ENCODE results near the gene TTC22. TPM values are rescaled to one million over a fixed set of nuclear protein-coding genes. Genes with fewer than 3 reads are reported as not detected.

The TTC22 gene
- total RNA-seq, 6 experiments from 2014 or later, result 2.7 to 8.9 (median 4.7) TPM

DNA sequence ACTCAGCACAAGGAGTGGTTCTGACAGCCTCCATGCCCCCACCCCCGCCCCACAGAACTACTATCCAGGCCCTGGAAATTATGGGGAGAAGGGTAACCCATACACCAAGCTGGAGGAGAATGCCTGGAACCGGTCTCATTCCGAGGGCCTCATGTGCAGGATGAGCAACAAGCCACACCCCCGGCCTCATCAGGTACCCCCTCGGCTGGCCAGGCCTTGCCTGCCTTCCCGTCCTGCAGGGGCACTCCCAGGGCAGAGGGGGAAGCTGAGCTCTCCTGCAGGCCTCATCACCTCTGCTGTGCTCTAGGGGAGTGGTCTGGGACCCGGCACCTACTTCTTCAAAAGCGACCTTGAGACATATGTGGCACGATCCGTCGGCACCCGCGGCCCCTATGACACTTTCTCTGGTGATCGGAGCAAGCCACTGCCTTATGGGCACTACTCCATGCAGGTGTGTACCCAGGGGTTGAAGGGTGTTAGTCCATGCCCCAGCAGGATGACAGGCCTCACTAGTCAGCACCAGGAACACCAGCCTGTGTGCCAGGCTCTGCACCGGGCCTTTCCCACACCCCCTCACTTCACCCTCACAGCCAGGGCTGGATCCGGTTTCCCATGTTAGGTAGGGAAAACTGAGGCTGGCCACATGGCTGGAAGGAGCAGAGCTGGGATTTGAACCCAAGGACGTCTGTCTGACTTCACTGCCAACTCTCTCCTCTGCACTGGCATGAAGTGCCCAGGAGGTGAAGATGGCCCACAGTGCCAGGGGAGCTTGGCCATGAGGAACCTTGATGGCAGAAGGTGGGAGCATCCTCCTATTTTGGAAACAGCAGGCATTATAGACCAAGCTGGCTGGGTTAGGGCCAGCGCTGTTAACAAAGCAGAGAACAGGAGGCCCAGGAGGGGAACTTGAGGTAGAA, 10.9 kb upstream of the TTC22 start:
- no peak for DNase-seq
- Histone ChIP-seq H3K4me3 (no peak overlapping the region), H3K4me1 (peaks cover 0 to 23% (median 6%) of the 10 kb centered on the region in 4 donors), H3K9me3 (no peaks in the 10 kb centered on the region), H3K27me3 (no peaks in the 10 kb centered on the region), H3K36me3 (no peaks in the 10 kb centered on the region), H3K27ac (no peak overlapping the region)
- intact Hi-C loops (cut with DNase I), result loop anchor here (10.0 kb wide), 1 partner anchor 137 kb away; no protein-coding TSS in a partner anchor
- no peak for ATAC-seq
- TF ChIP-seq, protein P1, sequence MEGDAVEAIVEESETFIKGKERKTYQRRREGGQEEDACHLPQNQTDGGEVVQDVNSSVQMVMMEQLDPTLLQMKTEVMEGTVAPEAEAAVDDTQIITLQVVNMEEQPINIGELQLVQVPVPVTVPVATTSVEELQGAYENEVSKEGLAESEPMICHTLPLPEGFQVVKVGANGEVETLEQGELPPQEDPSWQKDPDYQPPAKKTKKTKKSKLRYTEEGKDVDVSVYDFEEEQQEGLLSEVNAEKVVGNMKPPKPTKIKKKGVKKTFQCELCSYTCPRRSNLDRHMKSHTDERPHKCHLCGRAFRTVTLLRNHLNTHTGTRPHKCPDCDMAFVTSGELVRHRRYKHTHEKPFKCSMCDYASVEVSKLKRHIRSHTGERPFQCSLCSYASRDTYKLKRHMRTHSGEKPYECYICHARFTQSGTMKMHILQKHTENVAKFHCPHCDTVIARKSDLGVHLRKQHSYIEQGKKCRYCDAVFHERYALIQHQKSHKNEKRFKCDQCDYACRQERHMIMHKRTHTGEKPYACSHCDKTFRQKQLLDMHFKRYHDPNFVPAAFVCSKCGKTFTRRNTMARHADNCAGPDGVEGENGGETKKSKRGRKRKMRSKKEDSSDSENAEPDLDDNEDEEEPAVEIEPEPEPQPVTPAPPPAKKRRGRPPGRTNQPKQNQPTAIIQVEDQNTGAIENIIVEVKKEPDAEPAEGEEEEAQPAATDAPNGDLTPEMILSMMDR (IDR thresholded peaks at IDR 0.05), result no peak
- TF ChIP-seq POLR2A (IDR thresholded peaks at IDR 0.05), result no peak
- 70% methylated on average over 2 of the region's 18 CpGs for WGBS (ENCODE audit: insufficient coverage, low coverage, low lambda C conversion rate, missing lambda C conversion rate)

DNA sequence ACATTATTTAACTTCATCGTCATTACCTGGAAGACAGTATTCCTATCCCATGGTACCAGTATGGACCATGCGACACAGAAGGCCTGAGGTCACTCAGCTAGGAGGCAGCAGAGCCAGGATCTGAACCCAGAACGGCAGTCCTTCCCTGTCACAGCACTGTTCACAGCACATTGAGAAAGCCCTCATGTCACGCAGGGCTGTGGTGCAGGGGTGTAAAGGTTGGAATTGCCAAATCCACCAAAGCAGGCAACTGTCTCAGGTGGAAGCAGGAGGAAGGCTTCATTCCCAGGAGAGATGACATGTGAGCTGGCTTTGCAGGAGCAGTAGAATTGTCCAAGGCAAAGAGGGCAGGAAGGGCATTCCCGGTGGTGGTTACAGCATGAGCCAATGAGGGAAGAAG, 9.9 kb upstream of the TTC22 start:
- Histone ChIP-seq H3K27ac (no peak overlapping the region), H3K4me3 (no peak overlapping the region), H3K4me1 (peaks cover 0 to 23% (median 6%) of the 10 kb centered on the region in 4 donors), H3K9me3 (no peaks in the 10 kb centered on the region), H3K36me3 (no peaks in the 10 kb centered on the region), H3K27me3 (no peaks in the 10 kb centered on the region)
- no peak for TF ChIP-seq POLR2A (IDR thresholded peaks at IDR 0.05)
- TF ChIP-seq, protein P1 (IDR thresholded peaks at IDR 0.05), result no peak
- intact Hi-C loops (cut with DNase I), result loop anchor here (10.0 kb wide), 1 partner anchor 136 kb away; no protein-coding TSS in a partner anchor
- ATAC-seq, result peak in 3 of 4 donors; percentile 9 to 48 (median 26)
- 63% methylated on average over 5 of the region's 5 CpGs for WGBS (ENCODE audit: insufficient coverage, low coverage, low lambda C conversion rate, missing lambda C conversion rate)
- DNase-seq, result peak in 1 of 3 donors; percentile 67

DNA sequence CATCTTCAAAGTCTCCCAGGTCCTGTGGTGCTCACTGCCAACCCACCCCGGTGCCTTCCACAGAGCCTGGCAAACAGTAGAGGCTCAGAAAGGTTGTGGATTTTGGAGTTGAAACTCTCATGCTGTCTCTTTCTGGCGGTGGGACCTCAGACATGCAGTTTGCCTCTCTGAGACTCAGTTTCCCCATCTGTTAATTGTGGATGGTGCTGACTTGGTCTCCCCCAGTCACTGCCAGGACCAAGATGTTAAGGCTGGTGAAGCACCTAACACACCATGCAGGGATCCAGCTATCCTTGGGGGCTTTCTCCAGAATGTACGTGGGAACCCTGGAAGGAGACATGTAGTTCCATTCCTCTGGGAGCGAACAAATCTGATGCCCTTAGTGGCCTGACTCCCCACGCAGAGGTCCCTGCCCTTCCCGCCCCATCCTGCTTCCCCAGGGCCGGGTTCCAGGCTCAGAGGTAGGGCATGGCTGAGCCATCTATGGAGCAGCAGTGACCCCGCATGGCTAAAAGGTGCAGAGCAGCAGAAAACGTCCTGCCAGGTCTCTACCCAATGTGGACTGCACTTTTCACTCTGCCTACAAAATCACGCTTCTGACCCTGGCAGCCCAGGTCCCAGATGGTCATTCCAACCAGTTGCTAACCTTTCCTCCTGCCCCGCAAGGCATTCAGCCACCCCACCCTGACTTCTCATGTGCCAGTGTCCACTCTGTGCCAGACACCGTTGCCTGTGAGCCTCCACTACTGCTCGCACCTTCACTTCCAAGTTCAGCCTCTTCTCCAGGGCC, 9.2 kb upstream of the TTC22 start:
- Histone ChIP-seq H3K9me3 (no peaks in the 10 kb centered on the region), H3K36me3 (no peaks in the 10 kb centered on the region), H3K4me1 (peaks cover 0 to 24% (median 6%) of the 10 kb centered on the region in 4 donors), H3K27ac (no peak overlapping the region), H3K27me3 (no peaks in the 10 kb centered on the region), H3K4me3 (no peak overlapping the region)
- ATAC-seq, result peak; percentile 93 to 95 (median 94)
- TF ChIP-seq, protein P1 (IDR thresholded peaks at IDR 0.05), result peak; percentile 86 to 94 (median 88)
- TF ChIP-seq POLR2A (IDR thresholded peaks at IDR 0.05), result no peak
- WGBS (ENCODE audit: insufficient coverage, low coverage, low lambda C conversion rate, missing lambda C conversion rate), result 21% methylated on average over 7 of the region's 13 CpGs
- intact Hi-C loops (cut with DNase I), result loop anchor here (10.0 kb wide), 1 partner anchor 136 kb away; no protein-coding TSS in a partner anchor
- peak; percentile 77 to 85 (median 82) for DNase-seq

DNA sequence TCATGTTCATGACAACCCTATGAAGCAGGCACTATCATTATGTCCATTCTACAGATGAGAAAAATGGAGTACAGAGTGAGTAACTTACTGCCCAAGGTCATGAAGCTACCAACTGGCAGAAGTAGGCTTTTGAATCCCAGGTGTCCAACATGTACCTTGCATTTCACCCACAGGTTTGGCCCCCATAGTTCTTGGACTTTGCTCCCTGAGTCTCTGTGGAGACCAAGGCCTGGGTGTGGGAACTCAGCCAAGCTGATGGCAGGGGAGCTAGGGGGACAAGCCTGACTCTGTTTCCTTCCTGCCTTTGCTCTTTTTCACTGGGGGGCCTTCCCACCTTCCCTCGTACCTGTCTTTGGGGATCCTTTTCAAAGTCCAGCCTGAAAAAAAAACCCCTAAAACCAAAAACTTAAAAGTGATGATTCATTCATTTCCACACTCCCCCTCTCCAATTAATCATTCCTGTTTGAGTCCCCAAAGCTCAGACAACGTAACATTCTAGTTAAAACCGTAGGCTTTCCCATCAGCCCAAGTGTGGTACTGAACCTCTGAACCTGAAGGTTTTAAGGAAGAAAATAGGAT, 8.5 kb upstream of the TTC22 start:
- no peaks in the 10 kb centered on the region for H3K9me3 ChIP-seq
- no peak overlapping the region for H3K4me3 ChIP-seq
- 37% methylated on average over 3 of the region's 3 CpGs for WGBS (ENCODE audit: insufficient coverage, low coverage, low lambda C conversion rate, missing lambda C conversion rate)
- H3K36me3 ChIP-seq, result no peaks in the 10 kb centered on the region
- intact Hi-C loops (cut with DNase I), result loop anchor here (10.0 kb wide), 2 partner anchors 135 to 315 kb away; no protein-coding TSS in a partner anchor
- H3K4me1 ChIP-seq, result peaks cover 0 to 32% (median 9%) of the 10 kb centered on the region in 4 donors
- no peaks in the 10 kb centered on the region for H3K27me3 ChIP-seq
- H3K27ac ChIP-seq, result no peak overlapping the region
- DNase-seq (no peak), ATAC-seq (no peak)
- no peak for TF ChIP-seq POLR2A (IDR thresholded peaks at IDR 0.05)
- TF ChIP-seq, protein P1 (IDR thresholded peaks at IDR 0.05), result no peak

Measured in right lobe of liver (tissue), 6 donors.